GM12865 (cell line): Measurements from ENCODE around the gene CLVS2.

Experiments used
- DNase-seq: peaks from one replicate; pipeline ENCODE4 v3.0.0; 2010; ENCODE audit warnings: low read depth
- H3K4me3 ChIP-seq: 2 replicates; pipeline ENCODE4 v1.5.1; 2011; ENCODE audit warnings: mild to moderate bottlenecking, low read depth, low read length, control low read depth
- CTCF ChIP-seq: IDR thresholded peaks from 2 replicates; pipeline ENCODE4 v1.5.1; 2011; ENCODE audit warnings: low read length, control low read depth, low read depth, inconsistent platforms; ENCODE audit not compliant: insufficient read depth; ENCODE audit errors: missing control alignments

The CLVS2 gene, protein sequence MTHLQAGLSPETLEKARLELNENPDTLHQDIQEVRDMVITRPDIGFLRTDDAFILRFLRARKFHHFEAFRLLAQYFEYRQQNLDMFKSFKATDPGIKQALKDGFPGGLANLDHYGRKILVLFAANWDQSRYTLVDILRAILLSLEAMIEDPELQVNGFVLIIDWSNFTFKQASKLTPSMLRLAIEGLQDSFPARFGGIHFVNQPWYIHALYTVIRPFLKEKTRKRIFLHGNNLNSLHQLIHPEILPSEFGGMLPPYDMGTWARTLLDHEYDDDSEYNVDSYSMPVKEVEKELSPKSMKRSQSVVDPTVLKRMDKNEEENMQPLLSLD

DNA sequence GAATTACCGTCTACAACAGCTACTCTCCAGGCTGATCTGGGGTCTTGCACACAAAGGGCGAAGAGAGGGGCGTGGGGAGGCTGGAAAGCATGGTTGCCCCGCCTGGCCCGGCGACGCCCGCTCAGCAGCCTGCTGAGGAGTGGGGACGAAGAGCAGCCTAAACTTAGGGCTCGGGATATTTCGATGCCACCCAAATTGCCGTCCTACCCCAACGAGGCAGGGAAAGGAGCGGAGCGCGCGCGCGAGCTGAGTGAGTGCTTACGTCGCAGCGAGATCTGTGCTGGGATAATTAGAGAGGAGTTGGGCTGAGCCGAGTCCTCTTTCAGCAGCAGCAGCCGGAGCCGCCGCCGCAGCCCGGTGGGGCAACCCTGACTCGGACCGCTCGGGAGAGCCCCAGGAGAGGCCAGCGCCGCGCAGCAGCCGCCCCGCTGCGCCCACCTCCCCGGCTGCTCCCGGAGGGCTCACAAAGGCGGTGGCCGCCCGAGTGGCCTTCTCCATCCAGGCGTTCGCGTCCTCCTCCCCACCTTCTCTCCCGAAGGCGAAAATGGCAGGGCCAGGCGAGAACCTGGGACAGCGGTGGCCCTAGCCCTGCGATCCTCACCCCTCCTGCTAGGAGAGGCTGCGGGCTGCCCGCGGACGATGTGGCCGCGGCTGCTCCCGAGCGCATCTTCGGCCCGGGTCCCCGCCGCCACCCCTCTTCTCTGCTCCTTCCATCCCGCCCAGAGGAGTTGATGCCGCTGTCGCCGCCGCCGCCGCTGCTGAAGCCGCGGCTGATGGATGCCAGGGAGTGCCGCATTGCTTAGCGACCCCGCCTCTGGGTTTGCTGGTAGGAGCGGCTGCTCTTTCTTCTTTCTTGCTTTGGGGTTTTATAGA, at the start of gene CLVS2:
CLVS2 (plus strand) TSS at position 315 of the 873 bp plus-strand sequence. CDS start 1,543 bp downstream, outside the sequence.
- no peak within 1 kb of the TSS for H3K4me3 ChIP-seq
- no peak for TF ChIP-seq CTCF
- no peak for DNase-seq

DNA sequence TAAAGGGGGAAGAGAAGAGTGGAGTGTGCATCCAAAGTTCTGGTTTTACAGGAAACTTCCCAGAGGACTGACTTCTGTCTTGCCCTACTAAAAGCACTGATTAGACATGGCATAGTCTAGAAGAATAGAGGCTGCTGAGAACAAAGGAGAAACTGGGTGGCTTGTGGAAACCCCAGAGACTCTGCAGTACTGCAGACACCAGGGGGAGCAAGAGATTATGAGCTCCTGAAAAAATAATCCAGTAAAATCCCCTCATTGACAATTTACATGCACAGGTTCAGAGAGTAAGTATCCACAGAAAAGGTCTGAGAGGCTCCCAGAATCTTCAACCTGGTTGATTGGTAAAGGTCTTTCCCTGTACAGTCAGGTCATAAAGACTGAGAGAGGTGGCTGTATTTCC, 48.7 kb upstream of the CLVS2 start:
- peak; percentile 23 for TF ChIP-seq CTCF
- no peak overlapping the region for H3K4me3 ChIP-seq
- no peak for DNase-seq

- no peak overlapping the region for H3K4me3 ChIP-seq
- TF ChIP-seq CTCF: no peak
- no peak for DNase-seq
Measured at GRCh38 chr6:122953766-122954165, 42.3 kb upstream of the CLVS2 start.

GRCh38 chr6:122956376-122956775, 39.7 kb upstream of the CLVS2 start:
- DNase-seq: peak; percentile 15
- no peak for TF ChIP-seq CTCF

DNA sequence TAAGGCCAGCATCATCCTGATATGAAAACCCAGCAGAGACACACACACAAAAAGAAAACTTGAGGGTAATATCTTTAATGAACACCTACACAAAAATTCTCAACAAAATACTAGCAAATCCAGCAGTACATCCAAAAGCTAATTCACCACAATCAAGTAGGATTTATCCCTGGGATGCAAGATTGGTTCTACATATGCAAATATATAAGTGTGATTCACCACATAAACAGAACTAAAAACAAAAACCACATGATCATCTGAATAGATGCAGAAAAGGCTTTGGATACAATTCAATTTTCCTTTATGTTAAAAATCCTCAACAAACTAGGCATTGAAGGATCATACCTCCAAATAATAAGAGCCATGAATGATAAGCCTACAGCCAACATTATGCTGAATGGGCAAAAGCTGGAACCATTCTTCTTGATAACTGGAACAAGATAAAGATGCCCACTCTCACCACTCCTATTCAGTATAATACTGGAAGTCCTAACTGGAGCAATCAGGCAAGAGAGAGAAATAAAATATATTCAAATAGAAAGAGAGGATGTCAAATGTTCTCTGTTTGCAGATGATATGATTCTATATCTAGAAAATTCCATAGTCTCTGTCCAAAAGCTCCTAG, 33.9 kb upstream of the CLVS2 start:
- DNase-seq: no peak
- no peak overlapping the region for H3K4me3 ChIP-seq
- TF ChIP-seq CTCF: no peak

More at GRCh38 chr6:122956376-122956775, 39.7 kb upstream of the CLVS2 start:
- H3K4me3 ChIP-seq: no peak overlapping the region

- TF ChIP-seq CTCF: no peak
- no peak for DNase-seq
- H3K4me3 ChIP-seq: no peak overlapping the region
Measured at GRCh38 chr6:122969999-122970533, 26.0 kb upstream of the CLVS2 start.
